Suprapubic skin (tissue), 4 donors: Measurements from ENCODE around the gene PBOV1. TPM values are rescaled to one million over a fixed set of nuclear protein-coding genes. Genes with fewer than 3 reads are reported as not detected.

Experiments used
- DNase-seq, 2 donors: peaks; one replicate each; pipeline ENCODE4 v3.0.0-alpha.2; 2019; ENCODE audit warnings: low spot score in 2 of 2
- H3K27ac ChIP-seq: fragments of 200-600 bp; sonication (generic); one replicate; pipeline ENCODE4 v1.5.1; 2019
- H3K27me3 ChIP-seq: fragments of 200-600 bp; sonication (generic); one replicate; pipeline ENCODE4 v1.5.1; 2019
- H3K36me3 ChIP-seq: fragments of 200-600 bp; sonication (generic); one replicate; pipeline ENCODE4 v1.5.1; 2019
- H3K4me1 ChIP-seq: fragments of 200-600 bp; sonication (generic); one replicate; pipeline ENCODE4 v1.5.1; 2019
- H3K4me3 ChIP-seq: fragments of 200-600 bp; sonication (generic); one replicate; pipeline ENCODE4 v1.5.1; 2019; ENCODE audit warnings: mild to moderate bottlenecking
- H3K9me3 ChIP-seq: fragments of 200-600 bp; sonication (generic); one replicate; pipeline ENCODE4 v1.5.1; 2019
- EP300 ChIP-seq: sonication (generic); formaldehyde crosslinking; IDR thresholded peaks from one replicate; pipeline ENCODE4 v1.6.1; 2017; ENCODE audit warnings: antibody characterized with exemption
- POLR2A ChIP-seq, 2 donors: fragments of 450-650 bp; IDR thresholded peaks; one replicate each; pipeline ENCODE4 v1.6.1; 2017; ENCODE audit warnings: antibody characterized with exemption in 2 of 2, mild to moderate bottlenecking in 2 of 2, moderate library complexity in 2 of 2
- POLR2AphosphoS5 ChIP-seq, 3 donors: sonication (generic); formaldehyde crosslinking; IDR thresholded peaks; one replicate each; pipeline ENCODE4 v1.6.1; 2017; ENCODE audit warnings: antibody characterized with exemption in 3 of 3
- WGBS: methylation state at CpG from one replicate; pipeline ENCODE4 v1.1.5; 2018; 5-methylcytosine and 5-hydroxymethylcytosine counted together
- total RNA-seq, 4 donors: library from RNA; depleted of rRNA; stranded (reverse); fragments of >200 nt; gene quantifications; one replicate each; pipeline ENCODE4 v1.1.0, GENCODE V29; 2016
- TF ChIP-seq, protein P1 (sequence below), 2 donors: fragments of 200-600 bp in 1 of 2; fragments of 450-650 bp in 1 of 2; sonication (generic) in 1 of 2; IDR thresholded peaks; one replicate each; pipeline ENCODE4 v1.5.1; 2016 to 2019; ENCODE audit warnings: antibody characterized with exemption in 2 of 2, mild to moderate bottlenecking in 1 of 2, moderate library complexity in 1 of 2

PBOV1 gene
- total RNA-seq, 4 donors from 2014 or later = not detected

DNA sequence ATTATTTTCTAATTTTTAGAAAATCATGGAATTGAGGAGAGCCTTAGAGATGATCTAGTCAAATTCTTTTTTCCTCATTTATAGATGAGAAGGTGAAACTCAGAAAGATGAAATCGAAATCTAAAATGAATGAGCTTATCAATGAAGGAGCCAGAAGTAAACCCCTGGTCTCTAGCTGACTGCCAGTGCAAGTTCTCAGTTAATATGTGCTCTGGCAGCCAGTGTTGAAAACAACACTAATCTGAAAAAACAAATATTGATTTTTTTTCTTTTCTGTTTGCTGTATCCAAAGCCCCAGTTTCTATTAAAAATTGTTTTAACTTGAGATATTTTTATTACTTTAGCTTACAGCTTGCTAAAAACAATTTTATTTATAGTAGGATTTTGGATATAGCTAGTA, 21.5 kb upstream of the PBOV1 start:
- no peak overlapping the region for H3K4me3 ChIP-seq
- 96% methylated on average over 1 of the region's 1 CpG for WGBS
- no peak overlapping the region for H3K27ac ChIP-seq
- TF ChIP-seq POLR2A (IDR thresholded peaks at IDR 0.05) (no peak), POLR2AphosphoS5 (IDR thresholded peaks at IDR 0.05) (no peak), EP300 (no peak)
- TF ChIP-seq, protein P1, sequence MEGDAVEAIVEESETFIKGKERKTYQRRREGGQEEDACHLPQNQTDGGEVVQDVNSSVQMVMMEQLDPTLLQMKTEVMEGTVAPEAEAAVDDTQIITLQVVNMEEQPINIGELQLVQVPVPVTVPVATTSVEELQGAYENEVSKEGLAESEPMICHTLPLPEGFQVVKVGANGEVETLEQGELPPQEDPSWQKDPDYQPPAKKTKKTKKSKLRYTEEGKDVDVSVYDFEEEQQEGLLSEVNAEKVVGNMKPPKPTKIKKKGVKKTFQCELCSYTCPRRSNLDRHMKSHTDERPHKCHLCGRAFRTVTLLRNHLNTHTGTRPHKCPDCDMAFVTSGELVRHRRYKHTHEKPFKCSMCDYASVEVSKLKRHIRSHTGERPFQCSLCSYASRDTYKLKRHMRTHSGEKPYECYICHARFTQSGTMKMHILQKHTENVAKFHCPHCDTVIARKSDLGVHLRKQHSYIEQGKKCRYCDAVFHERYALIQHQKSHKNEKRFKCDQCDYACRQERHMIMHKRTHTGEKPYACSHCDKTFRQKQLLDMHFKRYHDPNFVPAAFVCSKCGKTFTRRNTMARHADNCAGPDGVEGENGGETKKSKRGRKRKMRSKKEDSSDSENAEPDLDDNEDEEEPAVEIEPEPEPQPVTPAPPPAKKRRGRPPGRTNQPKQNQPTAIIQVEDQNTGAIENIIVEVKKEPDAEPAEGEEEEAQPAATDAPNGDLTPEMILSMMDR (IDR thresholded peaks at IDR 0.05) = no peak
- no peaks in the 10 kb centered on the region for H3K27me3 ChIP-seq
- no peak for DNase-seq
- no peaks in the 10 kb centered on the region for H3K9me3 ChIP-seq
- no peaks in the 10 kb centered on the region for H3K36me3 ChIP-seq
- H3K4me1 ChIP-seq = no peaks in the 10 kb centered on the region

DNA sequence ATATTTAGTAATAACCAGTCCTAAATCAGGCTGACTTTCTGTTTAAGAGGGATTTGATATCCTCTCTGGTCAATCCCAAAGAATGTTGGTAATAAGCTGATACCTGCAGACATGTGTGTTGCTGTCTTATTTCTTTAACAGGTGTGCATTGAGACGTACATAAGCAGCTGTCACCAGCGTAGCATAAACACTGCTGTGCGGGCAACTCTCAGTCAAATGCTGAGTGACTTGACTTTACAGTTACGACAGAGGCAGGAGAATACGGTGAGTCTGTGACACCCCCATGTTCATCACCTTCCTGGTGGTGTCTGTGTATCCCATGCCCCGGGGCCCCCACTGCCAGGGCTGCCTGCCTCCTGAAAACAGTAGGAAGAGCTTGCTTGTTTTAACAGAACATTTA, 20.1 kb upstream of the PBOV1 start:
- H3K27ac ChIP-seq = no peak overlapping the region
- no peaks in the 10 kb centered on the region for H3K36me3 ChIP-seq
- H3K27me3 ChIP-seq = no peaks in the 10 kb centered on the region
- no peaks in the 10 kb centered on the region for H3K4me1 ChIP-seq
- WGBS = 93% methylated on average over 6 of the region's 6 CpGs
- no peak for DNase-seq
- H3K4me3 ChIP-seq = no peak overlapping the region
- H3K9me3 ChIP-seq = no peaks in the 10 kb centered on the region
- TF ChIP-seq POLR2AphosphoS5 (IDR thresholded peaks at IDR 0.05) (no peak), EP300 (no peak)

DNA sequence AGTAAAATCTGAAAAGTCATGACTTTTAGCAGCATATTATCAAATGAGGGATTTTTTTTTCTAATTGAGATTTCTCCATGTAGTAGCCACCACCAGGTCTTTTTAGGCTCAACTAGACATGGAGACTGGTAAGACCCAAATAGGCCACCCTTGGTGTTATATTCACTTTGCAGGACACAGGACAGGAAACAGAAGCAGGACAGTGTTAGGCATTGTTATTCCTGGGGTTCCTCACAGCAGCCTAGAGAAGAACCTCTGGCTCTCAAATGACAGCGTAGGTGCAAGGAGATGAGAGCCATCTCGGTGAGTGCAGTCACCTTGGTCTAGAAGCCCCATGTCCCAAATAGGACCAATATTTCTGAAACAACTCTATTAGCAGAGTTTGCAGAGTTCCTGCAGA, 19.2 kb upstream of the PBOV1 start:
- 95% methylated on average over 2 of the region's 2 CpGs for WGBS
- Histone ChIP-seq H3K4me3 (no peak overlapping the region), H3K9me3 (no peaks in the 10 kb centered on the region), H3K27ac (no peak overlapping the region), H3K27me3 (no peaks in the 10 kb centered on the region), H3K36me3 (no peaks in the 10 kb centered on the region), H3K4me1 (no peaks in the 10 kb centered on the region)
- TF ChIP-seq, protein P1 (IDR thresholded peaks at IDR 0.05) = no peak
- no peak for TF ChIP-seq EP300
- no peak for TF ChIP-seq POLR2A (IDR thresholded peaks at IDR 0.05)
- TF ChIP-seq POLR2AphosphoS5 (IDR thresholded peaks at IDR 0.05) = no peak
- no peak for DNase-seq

DNA sequence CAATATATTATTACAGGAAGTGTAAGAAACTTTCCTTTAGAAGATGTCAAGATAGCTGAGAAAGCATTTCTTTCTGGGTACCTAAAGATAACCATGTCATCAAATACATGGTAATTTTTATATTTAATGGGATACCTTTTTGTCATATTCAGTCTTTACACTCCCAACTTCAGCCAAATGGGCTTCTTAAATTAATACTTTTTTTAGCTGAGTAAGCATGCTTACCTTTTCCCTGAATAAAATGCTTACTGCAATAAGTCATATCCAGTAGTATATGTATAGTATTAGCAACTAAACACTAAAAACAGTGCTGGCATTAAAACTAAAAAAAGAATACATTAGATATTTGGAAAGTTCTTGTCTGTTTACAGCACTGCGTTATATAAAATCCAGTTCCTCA, 17.4 kb upstream of the PBOV1 start:
- Histone ChIP-seq H3K27ac (no peak overlapping the region), H3K36me3 (no peaks in the 10 kb centered on the region), H3K4me3 (no peak overlapping the region), H3K27me3 (no peaks in the 10 kb centered on the region), H3K9me3 (no peaks in the 10 kb centered on the region), H3K4me1 (no peaks in the 10 kb centered on the region)
- no peak for DNase-seq
- WGBS = 85% methylated on average over 1 of the region's 1 CpG
- no peak for TF ChIP-seq EP300
- TF ChIP-seq, protein P1 (IDR thresholded peaks at IDR 0.05) = no peak
- TF ChIP-seq POLR2AphosphoS5 (IDR thresholded peaks at IDR 0.05) = no peak

DNA sequence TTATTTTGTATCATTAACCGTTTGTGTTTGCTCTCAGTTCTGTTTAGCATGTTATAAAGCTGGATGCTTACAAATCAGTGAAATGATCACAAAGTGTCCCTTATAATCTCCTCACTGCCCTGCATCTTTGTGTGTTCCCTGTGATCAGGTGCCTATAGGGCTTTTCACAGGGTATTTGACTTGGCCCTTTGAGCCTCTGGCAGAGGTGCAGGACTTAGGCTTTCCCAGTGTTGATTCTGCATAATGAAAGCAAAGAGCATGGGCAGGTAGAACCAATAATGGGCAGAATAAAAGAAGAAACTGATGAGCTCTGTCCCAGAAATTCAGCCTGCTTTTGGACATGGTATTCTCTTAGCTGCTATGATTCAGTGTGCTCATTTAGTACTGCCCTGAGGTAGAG, 16.9 kb upstream of the PBOV1 start:
- Histone ChIP-seq H3K4me3 (no peak overlapping the region), H3K27ac (no peak overlapping the region), H3K36me3 (no peaks in the 10 kb centered on the region), H3K27me3 (no peaks in the 10 kb centered on the region), H3K4me1 (no peaks in the 10 kb centered on the region), H3K9me3 (no peaks in the 10 kb centered on the region)
- WGBS = 82% methylated on average over 1 of the region's 1 CpG
- TF ChIP-seq POLR2A (IDR thresholded peaks at IDR 0.05) (no peak), POLR2AphosphoS5 (IDR thresholded peaks at IDR 0.05) (no peak), EP300 (no peak)
- TF ChIP-seq, protein P1 (IDR thresholded peaks at IDR 0.05) = no peak
- DNase-seq = no peak

DNA sequence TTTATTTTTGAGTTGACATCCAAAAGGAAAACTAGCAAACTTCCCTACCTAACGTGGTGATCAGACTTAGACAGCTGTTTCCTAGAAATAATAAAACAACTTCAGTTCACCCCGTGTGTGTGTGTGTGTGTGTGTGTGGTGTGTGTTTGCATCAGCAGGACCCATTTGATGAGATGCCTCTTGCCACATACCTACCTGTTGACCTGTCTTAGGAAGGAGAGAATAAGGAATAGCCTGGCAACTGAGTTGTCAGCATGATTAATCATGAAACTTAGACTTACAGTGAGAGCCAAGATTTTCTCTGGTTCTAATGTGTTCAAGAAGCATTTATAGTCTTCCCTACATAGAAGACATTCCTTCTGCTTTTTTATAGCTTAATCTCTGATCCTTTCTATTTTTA, 16.1 kb upstream of the PBOV1 start:
- Histone ChIP-seq H3K4me1 (no peaks in the 10 kb centered on the region), H3K36me3 (no peaks in the 10 kb centered on the region), H3K27ac (no peak overlapping the region), H3K27me3 (no peaks in the 10 kb centered on the region), H3K4me3 (no peak overlapping the region), H3K9me3 (no peaks in the 10 kb centered on the region)
- DNase-seq = no peak
- TF ChIP-seq EP300 = no peak
- TF ChIP-seq POLR2AphosphoS5 (IDR thresholded peaks at IDR 0.05) = no peak
- TF ChIP-seq POLR2A (IDR thresholded peaks at IDR 0.05) = no peak
- TF ChIP-seq, protein P1 (IDR thresholded peaks at IDR 0.05) = no peak
- WGBS = 71% methylated on average over 2 of the region's 2 CpGs
